GM18508 (cell line): Measurements from ENCODE around the gene PKD2L2.
"Not testable (repeated sequence)": the region's sequence is repeated elsewhere in the genome, so short reads cannot be mapped to it uniquely, and the experiment has no call there.

Experiments
- ATAC-seq: cut with Tn5 transposase; IDR thresholded peaks from one replicate; pipeline ENCODE4 v1.9.1; 2021; ENCODE audit warnings: moderate number of reproducible peaks; ENCODE audit not compliant: insufficient read depth, unreplicated experiment

The PKD2L2 gene

GRCh38 chr5:137888863-137889759, at the start of gene PKD2L2:
Gene PKD2L2, plus strand, starts transcription at chr5:137889457. Its CDS starts 35 bp downstream, at chr5:137889492.
- no peak for ATAC-seq

DNA sequence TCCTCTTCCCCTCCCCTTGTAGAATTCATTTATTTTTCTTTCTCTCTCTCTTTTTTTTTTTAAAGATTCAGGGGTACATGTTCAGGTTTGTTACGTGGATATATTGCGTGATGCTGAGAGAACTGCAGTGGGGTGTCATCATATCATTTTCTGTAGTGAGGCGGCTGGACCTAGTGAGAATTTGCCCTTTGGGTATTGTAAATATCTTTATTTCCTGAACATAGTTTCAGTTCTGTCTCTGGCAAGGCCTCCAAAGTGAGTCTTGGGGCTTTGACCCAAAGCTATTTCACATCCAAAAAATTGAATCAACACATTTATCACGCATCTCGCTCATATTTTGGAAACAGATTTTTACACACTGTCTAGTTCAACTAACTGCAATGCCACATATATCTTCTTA, 47.0 kb upstream of the PKD2L2 start:
- no peak for ATAC-seq

DNA sequence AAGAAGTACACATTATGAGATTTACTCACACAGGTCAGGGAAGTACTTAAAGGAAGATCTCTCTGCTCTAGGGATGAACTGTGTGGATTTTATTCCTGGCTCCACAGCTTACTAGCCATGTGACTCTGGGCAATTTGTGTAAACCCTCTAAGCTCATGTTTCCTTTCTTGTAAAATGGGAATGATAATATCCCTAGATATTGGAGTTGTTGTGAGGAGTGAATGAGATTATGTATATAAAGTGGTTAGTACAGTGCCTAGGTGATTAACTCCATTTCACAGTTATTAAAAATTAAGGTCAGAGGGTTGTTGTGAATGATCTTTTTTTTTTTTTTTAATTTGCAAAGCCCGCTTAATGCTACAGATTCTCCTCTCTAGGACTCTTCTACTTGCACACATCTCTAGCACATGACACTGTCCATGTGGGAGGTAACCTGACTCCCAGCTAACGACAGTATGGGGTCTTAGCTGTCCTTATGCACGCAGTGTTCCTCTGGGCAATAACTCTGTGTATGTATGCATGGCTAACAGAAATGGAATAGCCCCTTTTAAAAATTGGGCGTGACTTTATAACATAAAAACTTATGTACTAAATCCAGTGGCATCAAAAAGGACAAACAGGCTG, 45.5 kb upstream of the PKD2L2 start:
- ATAC-seq, result no peak

DNA sequence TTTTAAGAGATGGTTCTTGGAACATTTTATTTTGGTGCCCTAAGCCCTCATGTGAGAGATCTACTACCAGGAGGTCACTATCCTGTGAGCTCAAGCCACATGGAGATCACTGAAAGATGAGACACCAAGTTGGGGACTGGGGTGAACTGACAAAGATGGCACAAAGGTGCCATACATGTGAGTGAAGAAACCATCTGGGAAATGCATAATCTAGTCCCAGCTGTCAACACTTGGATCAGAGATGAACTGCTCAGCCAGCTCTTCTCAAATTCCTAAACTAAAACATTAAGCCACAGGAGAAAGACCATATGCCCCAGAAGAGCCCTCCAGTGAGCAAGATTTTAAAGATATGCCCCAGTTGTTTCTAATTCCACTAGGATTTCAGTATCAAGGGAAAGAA, 43.8 kb upstream of the PKD2L2 start:
- no peak for ATAC-seq

DNA sequence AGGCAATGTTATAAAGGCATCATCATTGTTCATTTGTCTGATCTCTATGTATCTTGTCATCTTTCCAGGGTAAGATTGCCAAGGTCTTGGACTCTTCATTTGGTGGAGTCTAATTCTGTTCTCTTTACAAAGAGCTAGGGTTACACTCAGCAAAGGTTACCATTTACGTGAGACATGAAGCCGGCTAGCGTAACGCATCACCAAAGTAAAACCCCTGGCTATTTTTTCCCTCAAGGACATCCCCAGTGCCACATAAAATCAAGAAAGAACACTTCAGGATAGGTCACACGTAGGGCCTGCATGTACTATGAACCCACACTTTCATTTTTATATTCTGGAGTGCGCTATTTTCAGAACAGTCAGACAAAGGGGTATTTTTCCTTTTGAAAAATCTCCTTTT, 41.6 kb upstream of the PKD2L2 start:
- ATAC-seq, result no peak

GRCh38 chr5:137853165-137853564, 36.1 kb upstream of the PKD2L2 start:
- not testable (repeated sequence) for ATAC-seq

- ATAC-seq, result no peak
Measured at GRCh38 chr5:137856201-137856600, 33.1 kb upstream of the PKD2L2 start.

DNA sequence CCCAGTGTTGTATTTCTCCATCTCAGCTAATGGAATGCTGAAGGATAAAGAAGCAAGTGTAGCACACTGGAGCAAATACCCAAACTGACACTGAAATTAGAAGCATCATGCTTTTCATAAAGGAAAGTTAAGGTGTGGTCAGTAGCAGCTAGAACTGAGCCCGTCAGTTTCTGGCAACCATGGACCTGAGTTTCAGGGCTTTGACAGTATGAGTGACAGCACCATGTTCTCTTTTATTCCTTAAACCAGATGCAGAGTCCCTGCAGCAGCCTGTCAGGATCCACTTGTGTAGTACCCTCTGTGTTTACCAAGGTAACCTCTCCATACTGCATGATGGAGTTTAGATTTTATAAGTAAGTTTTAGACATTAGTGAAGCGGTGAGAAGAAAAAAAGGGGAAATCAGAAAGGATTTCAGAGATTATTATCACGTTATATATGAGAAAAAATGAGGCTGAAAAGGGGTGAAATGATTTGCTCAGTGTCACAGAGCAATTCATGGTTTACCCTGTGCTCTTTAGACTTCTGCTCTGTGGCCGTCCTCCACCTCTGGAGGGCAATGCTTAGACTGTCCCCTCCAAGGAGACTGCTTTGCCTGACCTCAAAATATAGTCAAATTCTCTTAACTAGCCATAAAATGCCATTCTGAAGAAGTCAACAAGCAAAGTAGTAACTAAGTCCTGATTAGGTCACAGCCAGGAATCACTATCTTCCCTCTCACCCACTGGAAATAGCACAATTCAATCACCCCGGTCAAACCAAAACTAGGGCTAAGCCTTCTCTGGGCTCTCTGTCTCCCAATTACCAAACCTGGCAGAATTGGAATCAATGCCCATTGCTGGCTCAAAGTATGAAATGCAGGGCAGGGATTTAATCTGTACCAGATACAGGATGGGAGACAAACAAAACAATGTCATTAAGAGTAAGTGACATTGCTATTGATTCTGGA, 32.1 kb upstream of the PKD2L2 start:
- no peak for ATAC-seq

DNA sequence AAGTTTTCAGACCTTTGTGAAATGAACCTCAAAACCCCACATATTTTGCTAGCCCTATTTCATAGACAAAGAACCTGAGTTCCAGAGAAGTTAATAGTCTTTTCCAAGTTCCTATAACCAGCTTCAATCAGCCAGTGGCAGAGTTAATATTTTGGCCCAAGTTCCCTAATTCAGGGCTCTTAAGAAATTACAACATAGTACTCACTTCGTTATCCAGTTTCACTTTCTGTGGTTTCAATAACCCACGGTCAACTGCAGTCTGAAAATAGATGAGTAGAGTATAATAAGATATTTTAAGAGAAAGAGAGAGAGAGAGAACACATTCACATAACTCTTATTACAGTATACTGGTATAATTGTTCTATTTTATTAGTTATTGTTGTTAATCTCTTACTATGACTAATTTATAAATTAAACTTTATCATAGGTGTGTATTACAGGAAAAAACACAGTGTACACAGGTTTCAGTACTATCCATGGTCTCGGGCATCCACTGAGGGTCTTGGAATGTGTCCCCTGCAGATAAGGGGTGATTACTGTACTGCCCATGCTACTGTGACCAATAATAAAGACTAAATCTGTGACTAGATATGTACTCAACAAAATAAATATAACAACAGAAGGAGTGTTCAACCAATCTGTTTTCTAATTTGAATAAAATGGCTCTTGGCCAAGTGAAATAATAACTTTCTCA, 30.9 kb upstream of the PKD2L2 start:
- ATAC-seq, result peak; percentile 85

DNA sequence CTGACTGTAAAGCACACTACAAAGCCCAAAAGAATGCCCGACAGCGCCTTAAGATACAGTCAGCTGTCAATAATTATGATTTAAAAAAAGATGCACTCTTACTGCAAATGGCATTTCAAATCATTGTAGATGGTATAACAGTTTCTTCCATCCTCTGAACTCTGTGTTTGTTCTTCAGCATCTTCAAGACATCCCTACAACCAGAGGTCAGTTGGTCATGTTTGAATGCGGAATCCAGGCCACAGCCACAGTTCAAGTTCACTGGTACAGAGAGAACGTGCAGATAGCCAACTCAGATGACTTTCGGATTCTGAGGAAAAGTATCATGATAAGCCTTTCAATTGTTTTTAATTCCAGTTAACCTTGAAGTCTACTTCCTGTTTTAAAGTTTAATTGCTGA, 30.3 kb upstream of the PKD2L2 start:
- no peak for ATAC-seq

DNA sequence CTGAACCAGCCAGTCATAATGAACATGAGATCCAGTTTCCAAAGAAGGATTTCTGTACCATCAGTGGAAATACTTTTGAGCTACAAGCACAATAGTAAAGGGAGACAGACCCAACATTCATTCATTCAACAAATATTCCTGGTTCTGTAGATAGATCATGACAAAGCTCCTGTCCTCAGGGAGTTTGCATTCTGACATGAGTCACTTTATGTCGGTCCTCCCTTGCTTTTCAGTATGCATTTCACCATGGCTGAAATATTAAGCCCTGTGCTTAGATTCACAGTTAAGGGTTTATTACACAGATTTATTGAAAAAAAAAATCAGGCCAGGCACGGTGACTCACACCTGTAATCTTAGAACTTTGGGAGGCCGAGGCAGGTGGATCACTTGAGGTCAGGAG, 27.0 kb upstream of the PKD2L2 start:
- no peak for ATAC-seq

GRCh38 chr5:137863653-137864052, 25.6 kb upstream of the PKD2L2 start:
- ATAC-seq, result not testable (repeated sequence)

DNA sequence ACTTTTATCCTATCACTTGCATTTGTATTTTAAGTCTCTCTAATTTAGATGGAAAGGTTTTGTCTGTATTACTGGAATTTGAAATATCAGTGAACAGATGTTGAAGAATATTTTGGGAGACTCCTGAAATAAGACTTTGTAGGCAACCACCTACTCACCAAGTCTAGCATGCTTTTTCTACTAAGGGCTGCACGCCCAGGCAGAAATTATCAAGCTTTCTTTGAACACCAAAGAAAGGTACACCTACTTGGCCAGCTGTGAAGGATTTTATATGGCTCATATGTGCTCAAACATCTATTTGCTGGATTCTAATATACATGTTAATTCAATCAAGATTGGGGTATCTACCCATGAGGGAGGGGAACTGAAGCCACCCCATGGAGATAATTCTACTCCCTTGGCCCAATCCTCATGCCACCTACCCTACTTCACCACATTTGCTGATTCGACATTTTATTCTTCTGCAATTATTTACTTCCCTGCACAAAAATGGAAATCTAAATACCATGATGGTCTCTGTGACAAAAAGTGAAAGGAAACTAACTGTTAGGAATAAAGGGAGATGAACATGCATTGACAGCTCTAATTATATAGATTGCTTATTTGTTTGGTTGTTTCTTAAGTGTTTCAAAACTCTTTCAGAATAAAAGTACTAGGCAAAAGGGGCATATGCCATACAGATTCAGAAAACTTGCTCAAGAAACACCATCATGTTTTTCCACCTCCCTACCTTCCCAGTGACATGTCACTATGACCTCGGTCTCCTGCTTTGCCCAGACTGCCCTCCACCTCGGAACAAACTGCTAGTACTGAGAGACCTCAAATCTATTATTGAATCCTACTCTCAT, 22.5 kb upstream of the PKD2L2 start:
- no peak for ATAC-seq

DNA sequence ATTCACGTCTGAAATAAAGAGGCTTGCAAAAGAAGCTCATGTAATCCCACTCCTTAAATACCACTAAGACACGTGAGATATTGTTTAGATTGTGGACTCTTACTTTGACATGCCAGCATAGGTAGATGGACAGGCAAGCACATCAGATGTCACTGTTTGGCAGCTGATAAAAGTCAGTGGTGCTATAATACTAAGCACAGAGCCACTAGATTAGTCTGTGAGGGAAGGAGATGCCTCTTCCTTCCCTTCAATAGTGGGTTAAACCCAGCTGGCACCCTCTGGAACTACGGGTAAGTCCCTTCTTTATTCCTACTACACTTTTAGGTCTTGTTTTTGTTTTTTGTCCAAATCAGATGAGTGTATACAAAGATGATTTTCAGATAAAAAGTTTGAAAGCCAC, 21.6 kb upstream of the PKD2L2 start, which contains the start of gene MYOT:
MYOT (plus strand) TSS at position 197 of the 400 bp plus-strand sequence. CDS start 2,792 bp downstream, outside the sequence.
- no peak for ATAC-seq

- no peak for ATAC-seq
Measured at GRCh38 chr5:137870647-137871339, 18.5 kb upstream of the PKD2L2 start.

GRCh38 chr5:137871571-137871970, 17.7 kb upstream of the PKD2L2 start:
- ATAC-seq, result no peak

- ATAC-seq, result no peak
Measured at GRCh38 chr5:137872466-137872865, 16.8 kb upstream of the PKD2L2 start.

GRCh38 chr5:137876101-137876500, 13.2 kb upstream of the PKD2L2 start:
- ATAC-seq, result no peak
